ENCODE measurements around the gene SLC39A11.
"Not testable (repeated sequence)": the region's sequence is repeated elsewhere in the genome, so short reads cannot be mapped to it uniquely, and the experiment has no call there.

Gene SLC39A11

GRCh38 chr17:73011016-73011486 is 81.4 kb downstream of the SLC39A11 start:
- DNase-seq (ENCODE audit: low read depth in 2 of 2), result no peak

- no peak for DNase-seq (ENCODE audit: low read depth in 2 of 2)
Observed at GRCh38 chr17:73010414-73010813, 82.1 kb downstream of the SLC39A11 start.

- no peak for DNase-seq (ENCODE audit: low read depth in 2 of 2)
Observed at GRCh38 chr17:73007407-73007806, 85.1 kb downstream of the SLC39A11 start.

- no peak for DNase-seq (ENCODE audit: low read depth in 2 of 2)
Observed at GRCh38 chr17:73005360-73005759, 87.1 kb downstream of the SLC39A11 start.

DNA sequence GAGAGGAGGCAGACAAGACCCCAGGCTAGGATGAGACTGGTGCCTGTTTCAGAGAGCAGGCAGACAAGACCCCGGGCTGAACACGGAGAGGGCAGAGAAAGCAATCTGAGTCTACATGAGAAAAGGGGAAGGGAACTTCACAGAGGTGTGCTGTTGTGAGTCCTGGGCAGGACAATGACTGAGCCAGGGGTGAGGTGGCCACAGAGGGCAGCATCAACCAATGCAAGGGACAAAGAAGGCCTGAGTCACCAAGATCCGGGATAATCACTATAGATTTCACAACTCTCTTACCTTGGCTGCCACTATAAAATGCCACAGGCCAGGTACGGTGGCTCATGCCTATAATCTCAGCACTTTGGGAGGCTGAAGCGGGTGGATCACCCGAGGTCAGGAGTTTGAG is 89.0 kb downstream of the SLC39A11 start:
- no peak for DNase-seq (ENCODE audit: low read depth in 2 of 2)

- DNase-seq (ENCODE audit: low read depth in 2 of 2), result no peak
Observed at GRCh38 chr17:73000832-73001231, 91.7 kb downstream of the SLC39A11 start.

DNA sequence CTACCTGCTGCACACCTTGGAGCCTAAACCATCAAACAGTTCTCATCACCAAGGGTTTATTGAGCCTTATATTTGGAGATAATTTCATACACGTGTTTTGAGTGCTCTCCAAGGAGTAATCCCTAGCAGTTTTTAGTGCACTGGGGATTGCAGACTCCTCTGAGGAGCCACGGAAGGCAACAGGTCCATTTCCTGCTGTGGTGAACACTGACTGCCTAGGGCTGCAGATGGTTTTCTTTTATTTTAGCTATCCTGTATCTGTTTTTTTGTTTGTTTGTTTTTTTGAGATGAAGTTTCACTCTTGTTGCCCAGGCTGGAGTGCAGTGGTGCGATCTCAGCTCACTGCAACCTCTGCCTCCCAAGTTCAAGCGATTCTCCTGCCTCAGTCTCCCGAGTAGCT is 93.0 kb downstream of the SLC39A11 start:
- DNase-seq (ENCODE audit: low read depth in 2 of 2), result not testable (repeated sequence)

DNA sequence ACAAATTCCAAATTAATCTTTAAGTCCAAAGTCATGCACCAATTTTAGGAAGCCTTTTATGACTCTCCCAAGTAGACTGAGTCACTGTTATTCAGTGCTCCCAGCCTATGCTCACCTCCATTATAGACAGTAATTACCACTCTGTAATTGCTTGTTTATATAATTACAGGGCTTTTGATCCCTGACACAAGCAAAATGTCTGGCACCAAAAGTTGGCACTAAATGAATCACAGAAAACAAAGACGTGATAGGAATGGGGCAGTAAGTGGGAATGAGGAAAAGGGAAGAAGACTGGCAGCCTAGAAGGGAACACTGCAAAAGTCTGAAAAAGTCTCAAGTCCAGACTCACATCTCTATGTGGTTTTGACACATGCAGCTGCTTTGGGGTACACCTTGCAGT is 94.1 kb downstream of the SLC39A11 start:
- no peak for DNase-seq (ENCODE audit: low read depth in 2 of 2)

DNA sequence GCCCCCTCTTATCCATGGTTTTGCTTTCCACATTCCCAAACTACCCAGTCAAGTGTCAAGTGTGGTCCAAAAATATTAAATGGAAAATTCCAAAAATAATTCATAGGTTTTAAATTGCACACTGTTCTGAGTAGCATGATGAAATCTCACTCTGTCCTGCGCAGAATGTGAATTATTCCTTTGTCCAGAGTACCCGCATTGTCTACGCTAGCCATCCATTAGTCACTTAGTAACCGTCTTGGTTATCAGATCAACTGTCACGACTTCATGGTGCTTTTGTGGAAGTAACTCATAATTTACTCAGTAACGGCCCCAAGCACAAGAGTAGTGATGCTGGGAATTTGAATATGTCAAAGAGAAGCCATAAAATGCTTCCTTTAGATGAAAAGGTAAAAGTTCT is 94.9 kb downstream of the SLC39A11 start:
- DNase-seq (ENCODE audit: low read depth in 2 of 2), result no peak

DNA sequence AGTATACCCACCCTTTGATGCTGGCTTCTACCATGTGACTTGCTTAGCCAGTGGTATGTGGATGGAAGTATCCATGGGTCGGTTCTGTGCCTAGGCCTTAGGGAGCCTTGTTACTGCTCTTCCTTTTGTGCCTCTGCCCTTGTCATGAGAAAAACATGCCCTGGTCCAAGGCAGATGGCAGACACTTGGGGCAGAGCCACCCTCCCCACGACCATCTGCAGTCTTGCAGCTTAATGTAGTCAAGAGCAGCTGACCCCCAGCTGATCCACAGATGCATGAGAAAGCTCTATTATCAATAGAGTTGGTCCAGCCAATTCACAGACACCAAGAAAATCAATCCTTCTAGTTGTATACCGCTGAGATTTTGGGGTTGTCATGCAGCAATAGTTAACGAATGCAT is 95.7 kb downstream of the SLC39A11 start:
- no peak for DNase-seq (ENCODE audit: low read depth in 2 of 2)

DNA sequence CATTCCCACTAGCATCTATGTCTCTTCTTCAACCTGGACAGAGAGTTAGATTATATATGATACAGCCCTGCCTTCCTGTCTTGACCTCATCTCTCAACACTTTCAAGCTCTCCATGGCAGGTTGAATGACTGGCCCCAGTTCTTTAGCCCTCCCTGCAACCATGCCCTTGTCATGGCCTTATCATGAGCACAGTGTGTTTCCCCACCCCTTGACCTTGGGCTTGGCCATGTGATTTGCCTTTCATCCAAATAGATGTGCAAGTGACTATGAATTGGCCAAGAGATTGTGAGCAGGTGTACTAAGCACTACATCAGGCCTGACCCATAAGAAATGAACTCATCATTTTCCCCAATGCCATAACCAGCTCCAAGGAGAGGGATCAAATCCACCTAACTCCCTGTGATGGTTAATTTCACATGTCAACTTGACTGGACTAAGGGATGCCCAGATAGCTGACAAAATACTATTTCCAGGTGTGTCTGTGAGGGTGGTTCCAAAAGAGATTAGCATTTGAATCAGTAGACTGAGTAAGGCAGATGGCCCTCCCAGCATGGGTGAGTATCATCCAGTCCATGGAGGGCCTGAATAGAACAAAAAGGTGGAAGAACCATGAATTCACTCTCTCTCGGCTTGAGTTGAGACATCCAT is 97.4 kb downstream of the SLC39A11 start:
- no peak for DNase-seq (ENCODE audit: low read depth in 2 of 2)

- peak in 1 of 2 donors; percentile 1 for DNase-seq (ENCODE audit: low read depth in 2 of 2)
Observed at GRCh38 chr17:72992783-72993467, 99.6 kb downstream of the SLC39A11 start.

DNA sequence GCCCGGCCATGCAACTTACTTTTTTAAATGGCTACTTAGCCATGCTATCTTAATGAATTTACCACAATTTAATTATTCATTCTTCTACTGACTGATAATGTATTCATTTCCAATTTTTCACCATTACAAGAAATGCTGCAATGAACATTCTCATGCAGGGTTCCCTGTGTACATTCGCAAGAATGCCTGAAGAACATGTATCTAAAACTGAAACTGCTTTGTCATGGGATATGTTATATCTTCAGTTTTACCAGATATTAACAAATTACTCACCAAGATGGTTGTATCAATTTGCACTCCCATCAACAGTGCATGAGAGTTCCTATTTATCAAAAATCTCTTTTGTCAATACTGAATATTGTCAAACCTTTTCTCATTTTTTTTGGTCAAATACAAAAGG is 100.8 kb downstream of the SLC39A11 start:
- no peak for DNase-seq (ENCODE audit: low read depth in 2 of 2)

GRCh38 chr17:72989074-72989610 is 103.3 kb downstream of the SLC39A11 start:
- no peak for DNase-seq (ENCODE audit: low read depth in 2 of 2)

DNA sequence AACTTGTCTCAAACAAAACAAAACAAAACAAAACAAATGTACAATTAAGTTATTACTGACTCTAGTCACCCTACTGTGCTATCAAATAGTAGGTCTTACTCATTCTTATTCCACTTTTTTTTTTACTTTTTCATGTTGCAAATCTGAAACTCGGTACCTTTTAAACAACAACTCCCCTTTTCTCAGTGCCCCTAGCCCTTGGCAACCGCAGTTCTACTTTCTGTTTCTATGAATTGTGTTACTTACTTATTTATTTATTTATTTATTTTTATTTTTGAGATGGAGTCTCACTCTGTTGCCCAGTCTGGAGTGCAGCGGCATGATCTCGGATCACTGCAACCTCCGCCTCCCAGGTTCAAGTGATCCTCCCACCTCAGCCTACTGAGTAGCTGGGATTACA is 104.0 kb downstream of the SLC39A11 start:
- DNase-seq (ENCODE audit: low read depth in 2 of 2), result no peak

- DNase-seq (ENCODE audit: low read depth in 2 of 2), result no peak
Observed at GRCh38 chr17:72987166-72987565, 105.3 kb downstream of the SLC39A11 start.

DNA sequence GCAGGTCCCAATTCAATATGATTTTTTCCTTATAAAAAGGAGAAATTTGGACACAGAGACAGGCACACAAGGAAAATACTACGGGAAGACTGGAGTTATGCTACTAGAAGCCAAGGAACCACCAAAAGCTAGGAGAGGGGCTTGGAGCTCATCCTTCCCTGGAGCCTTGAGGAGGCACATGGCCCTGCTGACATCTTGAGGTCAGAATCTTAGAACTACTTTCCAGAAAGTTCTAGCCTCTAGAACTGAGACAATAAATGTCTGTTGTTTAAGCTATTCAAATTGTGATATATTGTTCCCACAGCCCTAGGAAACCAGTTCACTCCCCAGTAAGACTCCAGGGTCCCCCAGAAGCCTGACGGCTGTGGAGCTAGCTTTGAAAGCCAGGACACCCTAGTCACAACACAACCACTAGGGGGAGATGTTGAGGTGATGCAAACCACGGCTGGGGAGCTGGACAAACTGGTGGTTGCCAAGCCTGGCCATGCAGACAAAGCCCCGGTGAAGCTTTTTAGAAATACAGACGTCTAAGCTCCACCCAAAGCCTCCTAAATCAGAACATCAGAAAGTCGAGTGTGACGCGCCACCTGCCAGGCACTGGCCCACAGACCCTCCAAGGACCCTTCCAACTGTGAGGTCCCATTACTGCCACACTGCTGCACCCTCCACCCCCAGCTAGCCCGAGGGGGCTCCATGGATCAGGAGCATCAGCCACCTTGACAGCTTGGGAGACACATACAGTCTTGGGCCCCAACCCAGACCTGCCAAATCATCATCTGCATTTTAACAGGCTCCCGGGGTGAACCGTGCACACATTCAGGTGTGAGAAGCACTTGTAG is 106.4 kb downstream of the SLC39A11 start:
- DNase-seq (ENCODE audit: low read depth in 2 of 2), result peak in 1 of 2 donors; percentile 7

- no peak for DNase-seq (ENCODE audit: low read depth in 2 of 2)
Observed at GRCh38 chr17:72984926-72985325, 107.6 kb downstream of the SLC39A11 start.

GRCh38 chr17:72984145-72984925 is 108.2 kb downstream of the SLC39A11 start:
- DNase-seq (ENCODE audit: low read depth in 2 of 2), result no peak

DNA sequence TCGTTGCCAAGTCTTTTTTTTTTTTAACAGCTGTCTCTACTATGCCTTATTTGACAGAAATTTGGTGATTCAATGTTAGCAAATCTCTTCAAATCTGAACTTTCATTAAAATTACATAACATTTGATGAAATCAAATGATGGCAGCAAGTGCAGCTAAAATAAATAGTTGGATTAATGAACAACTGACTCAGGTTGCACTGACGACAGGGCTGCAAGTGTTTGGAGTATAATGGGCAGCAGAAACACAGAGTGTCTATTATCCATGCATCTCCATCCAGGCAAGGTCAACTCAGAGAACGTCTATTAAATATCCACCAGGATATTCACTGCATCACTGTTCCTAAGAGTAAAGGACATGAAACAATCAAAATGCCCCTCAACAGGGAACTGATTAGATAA is 109.8 kb downstream of the SLC39A11 start:
- no peak for DNase-seq (ENCODE audit: low read depth in 2 of 2)

DNA sequence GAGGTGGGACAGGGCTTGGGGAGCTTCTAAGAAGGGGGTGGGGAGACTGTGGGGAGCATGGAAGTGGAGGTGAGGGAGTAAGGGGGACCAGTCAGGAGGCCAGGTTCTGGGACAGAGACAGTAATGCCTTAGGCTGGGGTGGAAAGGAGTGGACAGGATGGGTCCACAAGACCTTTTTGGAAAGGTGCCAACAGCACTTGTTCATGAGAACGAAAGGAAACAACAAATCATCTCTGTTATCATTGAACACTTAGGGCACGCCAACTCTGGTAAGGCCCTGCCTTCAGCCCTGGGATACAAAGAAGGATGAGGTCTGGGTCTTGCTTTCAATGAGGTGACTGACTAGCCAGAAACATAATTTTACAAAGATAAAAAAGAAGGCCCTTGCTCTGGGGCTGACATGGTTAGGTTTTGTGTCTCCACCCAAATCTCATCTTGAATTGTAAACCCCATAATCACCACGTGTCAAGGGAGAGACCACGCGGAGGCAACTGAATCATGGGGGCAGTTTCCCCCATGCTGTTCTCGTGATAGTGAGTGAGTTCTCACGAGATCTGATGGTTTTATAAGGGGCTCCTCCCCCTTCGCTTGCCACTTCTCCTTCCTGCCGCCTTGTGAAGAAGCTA is 113.8 kb downstream of the SLC39A11 start:
- DNase-seq (ENCODE audit: low read depth in 2 of 2), result no peak
